ENCODE results near the gene IDH3G. TPM values are rescaled to one million over a fixed set of nuclear protein-coding genes. Genes with fewer than 3 reads are reported as not detected.
A peak's percentile ranks its signal among the peaks of the same experiment; 100 is the strongest.

Gene IDH3G
- total and polyA plus RNA-seq, 5 donors from 2014 or later, result 64.4 to 127 (median 100) TPM

GRCh38 chrX:153782871-153783270 is 11.3 kb downstream of the IDH3G start:
- DNase-seq (no peak), ATAC-seq (ENCODE audit: low read depth in 2 of 2) (no peak)
- peaks cover 0 to 6% (median 0%) of the 10 kb centered on the region in 4 donors for H3K4me1 Mint-ChIP-seq
- H3K4me1 ChIP-seq (ENCODE audit: control insufficient read depth, insufficient read depth, low read length, poor library complexity, severe bottlenecking), result no peaks in the 10 kb centered on the region
- peaks cover 7% of the 10 kb centered on the region for H3K27me3 Mint-ChIP-seq
- H3K27me3 ChIP-seq (ENCODE audit: control insufficient read depth, insufficient read depth, low read length), result no peaks in the 10 kb centered on the region
- H3K9me3 Mint-ChIP-seq, result peaks cover 0 to 3% (median 0%) of the 10 kb centered on the region in 7 donors
- no peak overlapping the region for H3K4me3 Mint-ChIP-seq
- H3K27ac Mint-ChIP-seq, result no peak overlapping the region
- H3K27ac ChIP-seq (ENCODE audit: insufficient read depth, low read length, poor library complexity, severe bottlenecking), result no peak overlapping the region
- no peaks in the 10 kb centered on the region for H3K9me3 ChIP-seq (ENCODE audit: control insufficient read depth in 2 of 2, low read length in 2 of 2)
- no peak overlapping the region for H3K4me3 ChIP-seq (ENCODE audit: low read depth, low read length)
- peaks cover 3% of the 10 kb centered on the region for H3K36me3 ChIP-seq (ENCODE audit: control insufficient read depth, insufficient read depth, low read length)
- no peaks in the 10 kb centered on the region for H3K36me3 Mint-ChIP-seq

- H3K27ac Mint-ChIP-seq, result no peak overlapping the region
- H3K36me3 ChIP-seq (ENCODE audit: control insufficient read depth, insufficient read depth, low read length), result no peaks in the 10 kb centered on the region
- no peaks in the 10 kb centered on the region for H3K27me3 ChIP-seq (ENCODE audit: control insufficient read depth, insufficient read depth, low read length)
- no peaks in the 10 kb centered on the region for H3K9me3 ChIP-seq (ENCODE audit: control insufficient read depth in 2 of 2, low read length in 2 of 2)
- H3K4me3 ChIP-seq (ENCODE audit: low read depth, low read length), result no peak overlapping the region
- H3K4me3 Mint-ChIP-seq, result no peak overlapping the region
- no peak overlapping the region for H3K27ac ChIP-seq (ENCODE audit: insufficient read depth, low read length, poor library complexity, severe bottlenecking)
- DNase-seq (no peak), ATAC-seq (ENCODE audit: low read depth in 2 of 2) (no peak)
- H3K4me1 ChIP-seq (ENCODE audit: control insufficient read depth, insufficient read depth, low read length, poor library complexity, severe bottlenecking), result no peaks in the 10 kb centered on the region
- H3K4me1 Mint-ChIP-seq, result peaks cover 0 to 6% (median 0%) of the 10 kb centered on the region in 4 donors
- H3K9me3 Mint-ChIP-seq, result peaks cover 0 to 3% (median 0%) of the 10 kb centered on the region in 7 donors
- peaks cover 7% of the 10 kb centered on the region for H3K27me3 Mint-ChIP-seq
- H3K36me3 Mint-ChIP-seq, result no peaks in the 10 kb centered on the region
These were observed 11.9 kb downstream of the IDH3G start for GRCh38 chrX:153782313-153782712.

GRCh38 chrX:153781428-153782047 is 12.6 kb downstream of the IDH3G start:
- Histone ChIP-seq H3K9me3 (ENCODE audit: control insufficient read depth in 2 of 2, low read length in 2 of 2) (no peaks in the 10 kb centered on the region), H3K27me3 (ENCODE audit: control insufficient read depth, insufficient read depth, low read length) (no peaks in the 10 kb centered on the region), H3K27ac (ENCODE audit: insufficient read depth, low read length, poor library complexity, severe bottlenecking) (no peak overlapping the region), H3K36me3 (ENCODE audit: control insufficient read depth, insufficient read depth, low read length) (no peaks in the 10 kb centered on the region), H3K4me1 (ENCODE audit: control insufficient read depth, insufficient read depth, low read length, poor library complexity, severe bottlenecking) (no peaks in the 10 kb centered on the region), H3K4me3 (ENCODE audit: low read depth, low read length) (no peak overlapping the region)
- Mint-ChIP-seq H3K4me1 (peaks cover 0 to 6% (median 0%) of the 10 kb centered on the region in 4 donors), H3K36me3 (no peaks in the 10 kb centered on the region), H3K4me3 (no peak overlapping the region), H3K27ac (no peak overlapping the region), H3K27me3 (peaks cover 7% of the 10 kb centered on the region), H3K9me3 (peaks cover 0 to 3% (median 0%) of the 10 kb centered on the region in 7 donors)
- no peak for ATAC-seq (ENCODE audit: low read depth in 2 of 2)
- no peak for DNase-seq

GRCh38 chrX:153780678-153781427 is 13.3 kb downstream of the IDH3G start, which contains the start of gene SRPK3:
Gene SRPK3, plus strand, starts transcription at chrX:153781041. Its CDS starts 46 bp downstream, at chrX:153781087.
- H3K4me1 ChIP-seq (ENCODE audit: control insufficient read depth, insufficient read depth, low read length, poor library complexity, severe bottlenecking), result no peaks in the 10 kb centered on the region
- DNase-seq (no peak), ATAC-seq (ENCODE audit: low read depth in 2 of 2) (no peak)
- H3K4me3 Mint-ChIP-seq, result peak within 1 kb of the TSS in 1 of 4 donors; percentile 61
- H3K27me3 Mint-ChIP-seq, result peaks cover 7% of the 10 kb centered on the region
- no peaks in the 10 kb centered on the region for H3K9me3 ChIP-seq (ENCODE audit: control insufficient read depth in 2 of 2, low read length in 2 of 2)
- no peak within 1 kb of the TSS for H3K27ac ChIP-seq (ENCODE audit: insufficient read depth, low read length, poor library complexity, severe bottlenecking)
- H3K9me3 Mint-ChIP-seq, result peaks cover 0 to 3% (median 0%) of the 10 kb centered on the region in 7 donors
- H3K4me3 ChIP-seq (ENCODE audit: low read depth, low read length), result no peak within 1 kb of the TSS
- no peaks in the 10 kb centered on the region for H3K36me3 ChIP-seq (ENCODE audit: control insufficient read depth, insufficient read depth, low read length)
- H3K27ac Mint-ChIP-seq, result peak within 1 kb of the TSS in 2 of 3 donors; percentile 46 to 61
- H3K36me3 Mint-ChIP-seq, result no peaks in the 10 kb centered on the region
- peaks cover 0 to 6% (median 0%) of the 10 kb centered on the region in 4 donors for H3K4me1 Mint-ChIP-seq
- H3K27me3 ChIP-seq (ENCODE audit: control insufficient read depth, insufficient read depth, low read length), result no peaks in the 10 kb centered on the region

- Mint-ChIP-seq H3K27ac (peak overlapping the region in 2 of 3 donors; percentile 46 to 61), H3K9me3 (peaks cover 0 to 3% (median 0%) of the 10 kb centered on the region in 7 donors), H3K36me3 (no peaks in the 10 kb centered on the region), H3K4me3 (peak overlapping the region in 1 of 4 donors; percentile 61), H3K27me3 (peaks cover 7% of the 10 kb centered on the region), H3K4me1 (peaks cover 0 to 6% (median 0%) of the 10 kb centered on the region in 4 donors)
- Histone ChIP-seq H3K4me3 (ENCODE audit: low read depth, low read length) (no peak overlapping the region), H3K36me3 (ENCODE audit: control insufficient read depth, insufficient read depth, low read length) (no peaks in the 10 kb centered on the region), H3K27ac (ENCODE audit: insufficient read depth, low read length, poor library complexity, severe bottlenecking) (no peak overlapping the region), H3K27me3 (ENCODE audit: control insufficient read depth, insufficient read depth, low read length) (no peaks in the 10 kb centered on the region), H3K4me1 (ENCODE audit: control insufficient read depth, insufficient read depth, low read length, poor library complexity, severe bottlenecking) (no peaks in the 10 kb centered on the region), H3K9me3 (ENCODE audit: control insufficient read depth in 2 of 2, low read length in 2 of 2) (no peaks in the 10 kb centered on the region)
- DNase-seq (no peak), ATAC-seq (ENCODE audit: low read depth in 2 of 2) (no peak)
These were observed 14.1 kb downstream of the IDH3G start for GRCh38 chrX:153779891-153780677.

GRCh38 chrX:153778684-153779101 is 15.5 kb downstream of the IDH3G start:
- H3K4me1 ChIP-seq (ENCODE audit: control insufficient read depth, insufficient read depth, low read length, poor library complexity, severe bottlenecking), result no peaks in the 10 kb centered on the region
- no peaks in the 10 kb centered on the region for H3K27me3 ChIP-seq (ENCODE audit: control insufficient read depth, insufficient read depth, low read length)
- H3K36me3 ChIP-seq (ENCODE audit: control insufficient read depth, insufficient read depth, low read length), result no peaks in the 10 kb centered on the region
- no peak for DNase-seq
- H3K27me3 Mint-ChIP-seq, result peaks cover 7% of the 10 kb centered on the region
- H3K4me1 Mint-ChIP-seq, result peaks cover 0 to 6% (median 0%) of the 10 kb centered on the region in 4 donors
- peaks cover 0 to 3% (median 0%) of the 10 kb centered on the region in 7 donors for H3K9me3 Mint-ChIP-seq
- no peak for ATAC-seq (ENCODE audit: low read depth in 2 of 2)
- no peak overlapping the region for H3K27ac ChIP-seq (ENCODE audit: insufficient read depth, low read length, poor library complexity, severe bottlenecking)
- no peak overlapping the region for H3K27ac Mint-ChIP-seq
- H3K4me3 ChIP-seq (ENCODE audit: low read depth, low read length), result no peak overlapping the region
- H3K36me3 Mint-ChIP-seq, result no peaks in the 10 kb centered on the region
- H3K4me3 Mint-ChIP-seq, result no peak overlapping the region
- H3K9me3 ChIP-seq (ENCODE audit: control insufficient read depth in 2 of 2, low read length in 2 of 2), result no peaks in the 10 kb centered on the region

- Mint-ChIP-seq H3K27me3 (peaks cover 7% of the 10 kb centered on the region), H3K36me3 (no peaks in the 10 kb centered on the region), H3K9me3 (peaks cover 0 to 3% (median 0%) of the 10 kb centered on the region in 7 donors), H3K4me3 (no peak overlapping the region), H3K4me1 (peaks cover 0 to 6% (median 0%) of the 10 kb centered on the region in 4 donors), H3K27ac (no peak overlapping the region)
- DNase-seq, result no peak
- H3K4me3 ChIP-seq (ENCODE audit: low read depth, low read length), result no peak overlapping the region
- no peak overlapping the region for H3K27ac ChIP-seq (ENCODE audit: insufficient read depth, low read length, poor library complexity, severe bottlenecking)
- no peaks in the 10 kb centered on the region for H3K27me3 ChIP-seq (ENCODE audit: control insufficient read depth, insufficient read depth, low read length)
- no peak for ATAC-seq (ENCODE audit: low read depth in 2 of 2)
- H3K4me1 ChIP-seq (ENCODE audit: control insufficient read depth, insufficient read depth, low read length, poor library complexity, severe bottlenecking), result no peaks in the 10 kb centered on the region
- no peaks in the 10 kb centered on the region for H3K9me3 ChIP-seq (ENCODE audit: control insufficient read depth in 2 of 2, low read length in 2 of 2)
- H3K36me3 ChIP-seq (ENCODE audit: control insufficient read depth, insufficient read depth, low read length), result no peaks in the 10 kb centered on the region
These were observed 16.0 kb downstream of the IDH3G start for GRCh38 chrX:153778181-153778580.
